ENCODE data around the gene ZC3H10. TPM values are rescaled to one million over a fixed set of nuclear protein-coding genes. Genes with fewer than 3 reads are reported as not detected.
A peak's percentile ranks its signal among the peaks of the same experiment; 100 is the strongest.

ZC3H10 gene
- total and polyA plus RNA-seq, 2 of the 13 experiments (the other 11 are each of a cell fraction or from before 2014, with no cell fraction given): 0.70 to 2.3 TPM

DNA sequence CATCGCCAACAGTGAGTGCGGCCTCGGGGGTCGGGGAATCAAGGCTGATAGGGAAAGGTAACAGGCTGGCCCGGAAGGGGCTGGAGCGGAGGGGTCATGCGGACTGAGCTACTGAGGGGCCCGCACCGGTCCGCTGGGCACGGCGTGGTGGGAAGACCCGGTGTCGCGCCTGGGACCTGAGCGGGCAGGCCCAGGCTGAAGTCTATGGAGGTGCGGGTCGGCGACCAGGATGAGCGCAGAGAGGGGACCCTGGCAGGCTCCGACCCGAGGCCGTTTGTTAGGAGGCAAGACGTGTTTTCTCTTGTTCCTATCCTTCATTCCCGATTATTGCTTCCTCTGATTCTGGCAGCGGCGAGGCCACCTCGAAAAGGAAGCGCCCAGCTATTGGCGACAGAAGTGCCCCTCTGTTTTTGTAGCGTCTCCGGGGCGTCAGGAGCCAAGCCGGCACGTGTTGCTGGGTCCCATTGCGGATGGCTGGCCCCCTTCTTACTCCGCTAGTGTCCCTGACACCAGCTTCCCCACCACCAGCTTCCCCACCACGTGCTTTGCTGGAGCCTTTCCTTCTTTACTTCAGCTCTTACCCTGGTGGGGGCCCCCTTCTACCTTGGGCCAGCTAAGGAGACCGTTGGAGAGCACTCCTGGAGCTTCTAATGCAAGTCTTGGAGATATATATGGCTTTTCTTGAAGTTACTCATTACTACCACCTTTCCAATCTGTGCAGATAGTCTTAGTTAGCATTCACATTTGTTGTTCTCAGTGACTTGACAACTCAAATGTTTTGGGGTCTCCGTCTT, 13.1 kb upstream of the ZC3H10 start (continued):
- TF ChIP-seq, protein P1, sequence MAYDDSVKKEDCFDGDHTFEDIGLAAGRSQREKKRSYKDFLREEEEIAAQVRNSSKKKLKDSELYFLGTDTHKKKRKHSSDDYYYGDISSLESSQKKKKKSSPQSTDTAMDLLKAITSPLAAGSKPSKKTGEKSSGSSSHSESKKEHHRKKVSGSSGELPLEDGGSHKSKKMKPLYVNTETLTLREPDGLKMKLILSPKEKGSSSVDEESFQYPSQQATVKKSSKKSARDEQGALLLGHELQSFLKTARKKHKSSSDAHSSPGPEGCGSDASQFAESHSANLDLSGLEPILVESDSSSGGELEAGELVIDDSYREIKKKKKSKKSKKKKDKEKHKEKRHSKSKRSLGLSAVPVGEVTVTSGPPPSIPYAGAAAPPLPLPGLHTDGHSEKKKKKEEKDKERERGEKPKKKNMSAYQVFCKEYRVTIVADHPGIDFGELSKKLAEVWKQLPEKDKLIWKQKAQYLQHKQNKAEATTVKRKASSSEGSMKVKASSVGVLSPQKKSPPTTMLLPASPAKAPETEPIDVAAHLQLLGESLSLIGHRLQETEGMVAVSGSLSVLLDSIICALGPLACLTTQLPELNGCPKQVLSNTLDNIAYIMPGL (CRISPR knock-in tag; IDR thresholded peaks at IDR 0.05; ENCODE audit: borderline replicate concordance in 1 of 2, low read depth in 1 of 2): peak; percentile 1 to 5; a peak in 2 of 4 replicates
- TF ChIP-seq PHF8 (CRISPR knock-in tag; IDR thresholded peaks at IDR 0.05): peak; percentile 8; the same call in 1 of the 2 replicates
- TF ChIP-seq HNRNPL (IDR thresholded peaks at IDR 0.05; ENCODE audit: low read depth, low read length): 0 out of 2 replicates have a peak, but pooled peaks have one; percentile 10
- TF ChIP-seq, protein P2, sequence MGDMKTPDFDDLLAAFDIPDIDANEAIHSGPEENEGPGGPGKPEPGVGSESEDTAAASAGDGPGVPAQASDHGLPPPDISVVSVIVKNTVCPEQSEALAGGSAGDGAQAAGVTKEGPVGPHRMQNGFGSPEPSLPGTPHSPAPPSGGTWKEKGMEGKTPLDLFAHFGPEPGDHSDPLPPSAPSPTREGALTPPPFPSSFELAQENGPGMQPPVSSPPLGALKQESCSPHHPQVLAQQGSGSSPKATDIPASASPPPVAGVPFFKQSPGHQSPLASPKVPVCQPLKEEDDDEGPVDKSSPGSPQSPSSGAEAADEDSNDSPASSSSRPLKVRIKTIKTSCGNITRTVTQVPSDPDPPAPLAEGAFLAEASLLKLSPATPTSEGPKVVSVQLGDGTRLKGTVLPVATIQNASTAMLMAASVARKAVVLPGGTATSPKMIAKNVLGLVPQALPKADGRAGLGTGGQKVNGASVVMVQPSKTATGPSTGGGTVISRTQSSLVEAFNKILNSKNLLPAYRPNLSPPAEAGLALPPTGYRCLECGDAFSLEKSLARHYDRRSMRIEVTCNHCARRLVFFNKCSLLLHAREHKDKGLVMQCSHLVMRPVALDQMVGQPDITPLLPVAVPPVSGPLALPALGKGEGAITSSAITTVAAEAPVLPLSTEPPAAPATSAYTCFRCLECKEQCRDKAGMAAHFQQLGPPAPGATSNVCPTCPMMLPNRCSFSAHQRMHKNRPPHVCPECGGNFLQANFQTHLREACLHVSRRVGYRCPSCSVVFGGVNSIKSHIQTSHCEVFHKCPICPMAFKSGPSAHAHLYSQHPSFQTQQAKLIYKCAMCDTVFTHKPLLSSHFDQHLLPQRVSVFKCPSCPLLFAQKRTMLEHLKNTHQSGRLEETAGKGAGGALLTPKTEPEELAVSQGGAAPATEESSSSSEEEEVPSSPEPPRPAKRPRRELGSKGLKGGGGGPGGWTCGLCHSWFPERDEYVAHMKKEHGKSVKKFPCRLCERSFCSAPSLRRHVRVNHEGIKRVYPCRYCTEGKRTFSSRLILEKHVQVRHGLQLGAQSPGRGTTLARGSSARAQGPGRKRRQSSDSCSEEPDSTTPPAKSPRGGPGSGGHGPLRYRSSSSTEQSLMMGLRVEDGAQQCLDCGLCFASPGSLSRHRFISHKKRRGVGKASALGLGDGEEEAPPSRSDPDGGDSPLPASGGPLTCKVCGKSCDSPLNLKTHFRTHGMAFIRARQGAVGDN (CRISPR knock-in tag; IDR thresholded peaks at IDR 0.05): peak; percentile 86; the same call in 1 of the 2 replicates
- TF ChIP-seq, protein P3, sequence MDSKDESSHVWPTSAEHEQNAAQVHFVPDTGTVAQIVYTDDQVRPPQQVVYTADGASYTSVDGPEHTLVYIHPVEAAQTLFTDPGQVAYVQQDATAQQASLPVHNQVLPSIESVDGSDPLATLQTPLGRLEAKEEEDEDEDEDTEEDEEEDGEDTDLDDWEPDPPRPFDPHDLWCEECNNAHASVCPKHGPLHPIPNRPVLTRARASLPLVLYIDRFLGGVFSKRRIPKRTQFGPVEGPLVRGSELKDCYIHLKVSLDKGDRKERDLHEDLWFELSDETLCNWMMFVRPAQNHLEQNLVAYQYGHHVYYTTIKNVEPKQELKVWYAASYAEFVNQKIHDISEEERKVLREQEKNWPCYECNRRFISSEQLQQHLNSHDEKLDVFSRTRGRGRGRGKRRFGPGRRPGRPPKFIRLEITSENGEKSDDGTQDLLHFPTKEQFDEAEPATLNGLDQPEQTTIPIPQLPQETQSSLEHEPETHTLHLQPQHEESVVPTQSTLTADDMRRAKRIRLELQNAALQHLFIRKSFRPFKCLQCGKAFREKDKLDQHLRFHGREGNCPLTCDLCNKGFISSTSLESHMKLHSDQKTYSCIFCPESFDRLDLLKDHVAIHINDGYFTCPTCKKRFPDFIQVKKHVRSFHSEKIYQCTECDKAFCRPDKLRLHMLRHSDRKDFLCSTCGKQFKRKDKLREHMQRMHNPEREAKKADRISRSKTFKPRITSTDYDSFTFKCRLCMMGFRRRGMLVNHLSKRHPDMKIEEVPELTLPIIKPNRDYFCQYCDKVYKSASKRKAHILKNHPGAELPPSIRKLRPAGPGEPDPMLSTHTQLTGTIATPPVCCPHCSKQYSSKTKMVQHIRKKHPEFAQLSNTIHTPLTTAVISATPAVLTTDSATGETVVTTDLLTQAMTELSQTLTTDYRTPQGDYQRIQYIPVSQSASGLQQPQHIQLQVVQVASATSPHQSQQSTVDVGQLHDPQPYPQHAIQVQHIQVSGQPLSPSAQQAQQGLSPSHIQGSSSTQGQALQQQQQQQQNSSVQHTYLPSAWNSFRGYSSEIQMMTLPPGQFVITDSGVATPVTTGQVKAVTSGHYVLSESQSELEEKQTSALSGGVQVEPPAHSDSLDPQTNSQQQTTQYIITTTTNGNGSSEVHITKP (CRISPR knock-in tag; IDR thresholded peaks at IDR 0.05; ENCODE audit: low read depth): 0 out of 2 replicates have a peak, but pooled peaks have one; percentile 10
- peak; percentile 59; the same call in 1 of the 2 replicates for TF ChIP-seq ZNF333 (CRISPR knock-in tag; IDR thresholded peaks at IDR 0.05; ENCODE audit: borderline replicate concordance)
- TF ChIP-seq, protein P4, sequence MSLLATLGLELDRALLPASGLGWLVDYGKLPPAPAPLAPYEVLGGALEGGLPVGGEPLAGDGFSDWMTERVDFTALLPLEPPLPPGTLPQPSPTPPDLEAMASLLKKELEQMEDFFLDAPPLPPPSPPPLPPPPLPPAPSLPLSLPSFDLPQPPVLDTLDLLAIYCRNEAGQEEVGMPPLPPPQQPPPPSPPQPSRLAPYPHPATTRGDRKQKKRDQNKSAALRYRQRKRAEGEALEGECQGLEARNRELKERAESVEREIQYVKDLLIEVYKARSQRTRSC (CRISPR knock-in tag; IDR thresholded peaks at IDR 0.05; ENCODE audit: low read depth): peak; percentile 9; the same call in 1 of the 2 replicates
- TF ChIP-seq HIVEP1 (CRISPR knock-in tag; IDR thresholded peaks at IDR 0.05): no peak
- peak; percentile 64; the same call in 1 of the 2 replicates for TF ChIP-seq ZNF552 (CRISPR knock-in tag; IDR thresholded peaks at IDR 0.05; ENCODE audit: borderline replicate concordance)
- 0 out of 2 replicates have a peak, but pooled peaks have one; percentile 41 for TF ChIP-seq ZNF546 (CRISPR knock-in tag; conservative IDR thresholded peaks at IDR 0.05)
- TF ChIP-seq, protein P5, sequence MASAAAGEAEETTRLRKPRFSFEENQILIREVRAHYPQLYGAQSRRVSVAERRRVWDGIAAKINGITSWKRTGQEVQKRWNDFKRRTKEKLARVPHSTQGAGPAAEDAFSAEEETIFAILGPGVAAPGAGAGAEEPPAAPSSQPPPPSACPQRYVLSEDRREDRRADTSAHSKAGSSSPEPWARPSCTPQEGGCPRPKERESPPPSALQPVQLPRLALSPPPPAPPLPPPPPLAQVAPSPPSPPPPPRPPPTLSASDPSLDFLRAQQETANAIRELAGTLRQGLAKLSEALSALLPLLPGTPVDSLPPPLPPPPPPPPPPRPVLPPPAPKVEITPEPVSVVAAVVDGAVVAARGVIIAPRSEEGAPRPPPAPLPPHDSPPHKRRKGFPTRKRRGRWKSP (CRISPR knock-in tag; IDR thresholded peaks at IDR 0.05): peak; percentile 4; the same call in 1 of the 2 replicates
- 0 out of 2 replicates have a peak, but pooled peaks have one; percentile 4 for TF ChIP-seq ZNF75D (CRISPR knock-in tag; IDR thresholded peaks at IDR 0.05; ENCODE audit: borderline replicate concordance)
- TF ChIP-seq, protein P6, sequence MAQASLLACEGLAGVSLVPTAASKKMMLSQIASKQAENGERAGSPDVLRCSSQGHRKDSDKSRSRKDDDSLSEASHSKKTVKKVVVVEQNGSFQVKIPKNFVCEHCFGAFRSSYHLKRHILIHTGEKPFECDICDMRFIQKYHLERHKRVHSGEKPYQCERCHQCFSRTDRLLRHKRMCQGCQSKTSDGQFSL (CRISPR knock-in tag; IDR thresholded peaks at IDR 0.05): 0 out of 2 replicates have a peak, but pooled peaks have one; percentile 8

All from HepG2 (cell line).